Mesothelial cell of epicardium (in vitro differentiated cells): Measurements from ENCODE around the gene GNB1. TPM values are rescaled to one million over a fixed set of nuclear protein-coding genes. Genes with fewer than 3 reads are reported as not detected.

Experiments
- DNase-seq, 2 experiments: peaks; one replicate each; pipeline ENCODE4 v3.0.0; 2021; ENCODE audit warnings: low spot score in 2 of 2; ENCODE audit not compliant: unreplicated experiment in 2 of 2
- H3K27ac Mint-ChIP-seq: 2 replicates; pipeline ENCODE4 v1.8.0; 2021; ENCODE audit warnings: mixed read lengths
- H3K27me3 Mint-ChIP-seq: 2 replicates; pipeline ENCODE4 v1.8.0; 2021; ENCODE audit warnings: low read depth, mixed read lengths
- H3K36me3 Mint-ChIP-seq: 2 replicates; pipeline ENCODE4 v1.8.0; 2021; ENCODE audit warnings: mixed read lengths
- H3K4me1 Mint-ChIP-seq: 2 replicates; pipeline ENCODE4 v1.8.0; 2021; ENCODE audit warnings: mixed read lengths
- H3K4me3 Mint-ChIP-seq: 2 replicates; pipeline ENCODE4 v1.8.0; 2021; ENCODE audit warnings: mild to moderate bottlenecking, moderate library complexity, mixed read lengths
- H3K9me3 Mint-ChIP-seq: 2 replicates; pipeline ENCODE4 v1.8.0; 2021; ENCODE audit warnings: mixed read lengths
- total RNA-seq: library from RNA; stranded (reverse); gene quantifications from 3 replicates; pipeline ENCODE4 v1.2.1, GENCODE V29; 2021
- TF ChIP-seq, protein P1 (sequence below): fragments of 200-600 bp; sonication (generic); IDR thresholded peaks from one replicate; pipeline ENCODE4 v1.5.0; 2021; ENCODE audit warnings: antibody characterized with exemption; ENCODE audit not compliant: unreplicated experiment

Gene GNB1
- total RNA-seq, 1 donor from 2014 or later = 272 TPM

DNA sequence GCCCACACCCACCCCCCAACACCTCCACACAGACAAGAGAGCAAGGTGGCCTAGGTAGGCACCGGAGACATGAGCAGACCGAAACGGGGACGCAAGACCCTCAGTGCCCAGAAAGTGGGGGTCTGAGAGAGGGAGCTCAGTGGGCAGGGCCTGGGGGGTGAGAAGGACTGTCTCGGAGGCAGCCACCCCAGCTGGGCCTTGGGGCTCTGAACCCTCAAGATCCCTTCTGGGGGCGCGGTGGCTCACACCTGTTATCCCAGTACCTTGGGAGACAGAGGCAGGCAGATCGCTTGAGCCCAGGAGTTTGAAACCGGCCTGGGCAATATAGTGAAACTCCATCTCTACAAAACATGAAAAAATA, 9.1 kb upstream of the GNB1 start:
- Mint-ChIP-seq H3K4me1 (peaks cover 2% of the 10 kb centered on the region), H3K27me3 (peaks cover 6% of the 10 kb centered on the region), H3K4me3 (no peak overlapping the region), H3K9me3 (peaks cover 3% of the 10 kb centered on the region), H3K27ac (no peak overlapping the region), H3K36me3 (no peaks in the 10 kb centered on the region)
- DNase-seq = no peak
- TF ChIP-seq, protein P1, sequence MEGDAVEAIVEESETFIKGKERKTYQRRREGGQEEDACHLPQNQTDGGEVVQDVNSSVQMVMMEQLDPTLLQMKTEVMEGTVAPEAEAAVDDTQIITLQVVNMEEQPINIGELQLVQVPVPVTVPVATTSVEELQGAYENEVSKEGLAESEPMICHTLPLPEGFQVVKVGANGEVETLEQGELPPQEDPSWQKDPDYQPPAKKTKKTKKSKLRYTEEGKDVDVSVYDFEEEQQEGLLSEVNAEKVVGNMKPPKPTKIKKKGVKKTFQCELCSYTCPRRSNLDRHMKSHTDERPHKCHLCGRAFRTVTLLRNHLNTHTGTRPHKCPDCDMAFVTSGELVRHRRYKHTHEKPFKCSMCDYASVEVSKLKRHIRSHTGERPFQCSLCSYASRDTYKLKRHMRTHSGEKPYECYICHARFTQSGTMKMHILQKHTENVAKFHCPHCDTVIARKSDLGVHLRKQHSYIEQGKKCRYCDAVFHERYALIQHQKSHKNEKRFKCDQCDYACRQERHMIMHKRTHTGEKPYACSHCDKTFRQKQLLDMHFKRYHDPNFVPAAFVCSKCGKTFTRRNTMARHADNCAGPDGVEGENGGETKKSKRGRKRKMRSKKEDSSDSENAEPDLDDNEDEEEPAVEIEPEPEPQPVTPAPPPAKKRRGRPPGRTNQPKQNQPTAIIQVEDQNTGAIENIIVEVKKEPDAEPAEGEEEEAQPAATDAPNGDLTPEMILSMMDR = no peak

DNA sequence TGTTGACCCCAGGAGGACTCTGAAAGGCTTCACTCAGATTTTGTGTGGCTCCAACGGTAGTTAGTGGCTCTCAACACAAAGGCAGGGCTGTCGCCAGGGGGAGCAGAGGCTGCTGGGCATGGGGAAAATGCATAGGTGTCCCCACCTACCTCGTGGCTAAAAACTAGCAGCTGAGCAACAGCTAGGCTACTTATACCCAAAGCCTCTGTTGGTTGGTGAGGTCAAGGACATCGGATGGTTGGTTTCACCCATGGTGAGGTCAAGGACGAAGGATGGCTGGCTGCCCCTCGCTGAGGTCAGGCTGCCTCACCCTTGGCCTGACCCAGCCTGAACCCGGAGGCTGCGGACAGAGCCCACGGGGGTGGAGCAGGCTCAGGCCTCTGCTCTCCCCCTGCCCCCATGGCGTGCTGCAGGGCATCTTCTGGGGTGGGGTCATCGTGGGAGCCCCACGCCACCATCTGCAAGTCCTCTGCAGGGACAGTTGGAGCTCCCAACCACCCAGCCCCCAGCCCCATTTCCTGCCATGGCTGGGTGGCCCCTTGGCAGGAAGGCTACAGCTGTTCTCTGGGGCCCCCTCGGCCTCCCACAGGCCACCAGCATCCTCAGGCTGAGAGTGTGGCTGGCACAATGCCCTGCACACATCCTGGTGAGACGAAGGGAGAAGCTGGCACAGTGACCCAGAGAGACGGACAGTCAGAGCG, 8.5 kb upstream of the GNB1 start:
- TF ChIP-seq, protein P1 = no peak
- H3K27ac Mint-ChIP-seq = no peak overlapping the region
- DNase-seq = no peak
- peaks cover 7% of the 10 kb centered on the region for H3K4me1 Mint-ChIP-seq
- no peak overlapping the region for H3K4me3 Mint-ChIP-seq
- H3K36me3 Mint-ChIP-seq = no peaks in the 10 kb centered on the region
- peaks cover 10% of the 10 kb centered on the region for H3K27me3 Mint-ChIP-seq
- H3K9me3 Mint-ChIP-seq = peaks cover 3% of the 10 kb centered on the region

DNA sequence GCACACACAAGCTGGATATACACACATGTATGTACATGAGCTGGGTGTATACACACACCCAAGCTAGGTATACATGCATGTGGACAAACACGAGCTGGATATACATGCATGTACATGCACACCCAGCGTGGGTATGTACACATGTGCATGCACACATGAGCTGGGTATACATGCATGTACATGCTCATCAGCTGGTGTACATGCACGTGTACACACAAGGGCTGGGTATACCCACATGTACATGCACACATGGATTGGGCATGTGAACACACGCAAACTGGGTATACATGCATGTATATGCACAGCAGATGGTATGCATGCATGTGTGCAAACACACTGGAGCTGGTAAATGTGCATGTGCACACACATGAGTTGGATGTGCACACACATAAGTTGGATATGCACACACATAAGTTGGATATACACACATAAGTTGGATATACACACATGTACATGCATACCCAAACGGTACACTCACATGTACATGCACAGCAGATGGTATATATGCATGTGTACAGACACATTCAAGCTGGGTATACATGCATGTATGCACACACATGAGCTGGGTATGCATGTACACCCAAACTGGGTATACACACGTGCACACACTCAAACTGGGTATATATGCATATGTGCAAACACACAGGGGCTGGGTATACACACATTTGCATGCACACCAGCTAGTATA, 7.5 kb upstream of the GNB1 start:
- no peak for DNase-seq
- no peaks in the 10 kb centered on the region for H3K36me3 Mint-ChIP-seq
- no peak overlapping the region for H3K27ac Mint-ChIP-seq
- H3K4me3 Mint-ChIP-seq = no peak overlapping the region
- peaks cover 10% of the 10 kb centered on the region for H3K27me3 Mint-ChIP-seq
- H3K4me1 Mint-ChIP-seq = peaks cover 8% of the 10 kb centered on the region
- TF ChIP-seq, protein P1 = no peak
- H3K9me3 Mint-ChIP-seq = peaks cover 3% of the 10 kb centered on the region

DNA sequence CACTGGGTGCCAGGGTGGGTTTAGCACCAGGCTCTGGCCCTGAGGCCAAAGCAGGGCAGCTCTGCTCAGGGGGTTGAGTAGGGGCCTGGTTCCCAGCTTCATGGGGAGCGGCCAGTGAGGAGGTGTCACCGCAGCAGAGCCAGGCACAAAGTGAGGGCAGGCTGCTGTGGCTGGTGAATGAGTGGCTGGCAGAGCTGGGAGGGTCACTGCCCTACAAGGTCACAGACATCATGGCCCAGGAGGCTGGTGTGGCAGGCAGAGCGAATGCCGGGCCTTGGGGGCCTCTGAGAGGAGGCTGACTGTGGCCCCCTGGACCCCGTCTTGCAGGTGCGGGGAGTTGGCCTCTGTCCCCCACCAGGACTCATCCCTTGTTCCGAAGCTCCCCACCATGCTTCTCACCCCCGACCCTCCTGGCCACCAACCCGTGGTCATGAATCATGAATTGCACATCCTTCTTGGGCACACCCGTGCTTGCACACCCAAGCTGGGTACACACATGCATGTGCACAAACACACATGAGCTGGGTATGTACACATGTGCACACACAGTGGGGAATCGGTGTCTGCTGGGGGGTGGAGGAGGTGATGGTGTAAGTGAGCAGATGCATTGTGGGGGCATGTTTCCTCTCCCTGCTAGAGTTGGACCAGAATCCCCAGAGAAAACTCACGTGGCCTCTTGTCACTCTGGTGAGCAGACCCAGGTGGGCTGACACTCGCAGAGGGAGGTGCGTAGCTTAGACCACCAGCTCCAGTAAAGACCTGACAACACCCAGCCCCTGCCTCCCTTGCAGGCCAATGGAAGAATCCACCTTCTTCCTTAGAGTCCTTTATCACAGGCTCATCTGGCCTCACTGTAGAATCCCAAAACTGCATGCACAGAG, 4.8 kb upstream of the GNB1 start:
- Mint-ChIP-seq H3K27me3 (peaks cover 10% of the 10 kb centered on the region), H3K27ac (no peak overlapping the region), H3K36me3 (no peaks in the 10 kb centered on the region), H3K4me3 (no peak overlapping the region), H3K9me3 (no peaks in the 10 kb centered on the region), H3K4me1 (peaks cover 17% of the 10 kb centered on the region)
- no peak for DNase-seq
- TF ChIP-seq, protein P1 = no peak

DNA sequence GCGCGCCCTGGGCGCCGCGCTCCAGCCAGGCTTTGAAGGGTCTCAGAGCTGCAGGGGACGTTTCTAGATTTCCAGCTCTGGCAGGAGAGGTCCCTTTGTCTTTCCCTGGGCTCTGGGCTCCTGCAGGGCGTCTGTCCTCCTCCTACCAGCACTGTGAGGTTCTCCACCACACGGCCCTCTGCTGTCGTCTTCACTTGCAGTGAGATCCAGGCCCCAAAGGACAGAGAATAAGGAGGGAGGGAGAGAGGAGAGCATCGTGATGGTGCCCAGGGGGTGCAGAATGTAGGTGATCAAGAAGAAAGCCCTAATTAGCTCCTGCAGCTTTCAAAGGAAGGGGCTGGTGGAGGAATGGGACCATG, 4.2 kb upstream of the GNB1 start:
- Mint-ChIP-seq H3K9me3 (no peaks in the 10 kb centered on the region), H3K36me3 (no peaks in the 10 kb centered on the region), H3K4me3 (peak overlapping the region; percentile 21), H3K4me1 (peaks cover 17% of the 10 kb centered on the region), H3K27ac (no peak overlapping the region), H3K27me3 (peaks cover 10% of the 10 kb centered on the region)
- DNase-seq = no peak
- TF ChIP-seq, protein P1 = no peak
